Measurements from ENCODE around the gene KDM2B.

DNA sequence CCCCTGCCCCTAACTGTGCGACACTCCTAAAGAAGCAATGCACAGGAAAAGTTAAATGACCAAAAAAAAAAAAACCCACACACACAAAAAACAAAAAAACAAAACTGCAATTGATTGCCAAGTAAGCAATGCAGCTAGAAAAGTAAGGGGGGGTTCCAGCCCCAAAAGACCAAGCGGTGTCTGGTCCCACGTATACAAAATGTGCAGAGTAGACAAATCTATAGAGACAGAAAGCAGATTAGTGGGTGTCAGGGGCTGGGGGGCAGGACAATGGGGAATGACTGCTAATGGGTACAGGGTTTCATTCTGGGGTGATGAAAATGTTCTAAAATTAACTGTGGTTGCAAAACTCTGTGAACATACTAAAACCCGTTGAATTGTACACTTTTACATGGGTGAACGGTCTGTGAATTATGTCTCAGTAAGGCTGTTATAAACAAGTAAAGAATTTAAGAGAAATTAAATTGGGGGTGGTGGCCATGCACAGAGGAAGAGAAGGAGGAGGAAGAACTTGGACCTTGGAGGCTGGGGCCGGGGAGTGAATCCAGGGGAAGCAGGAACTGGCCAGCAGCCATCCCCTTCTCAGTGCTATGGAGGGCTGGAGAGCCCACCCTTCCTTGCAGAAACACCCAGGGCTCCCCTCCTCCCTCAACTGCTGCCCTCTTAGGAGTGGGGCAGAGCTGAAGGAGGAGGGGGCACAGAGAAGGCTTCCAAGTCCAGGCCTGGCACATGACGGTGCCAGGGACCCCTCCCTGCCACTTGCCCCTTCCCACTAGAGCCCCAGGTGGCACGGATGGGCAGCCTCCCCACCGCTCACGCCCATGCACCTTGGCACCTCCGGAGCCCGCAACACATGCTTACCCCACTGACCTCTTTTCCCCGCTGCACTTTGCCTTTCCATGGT lies 45.4 kb downstream of the KDM2B start:
- TF ChIP-seq, protein P1, sequence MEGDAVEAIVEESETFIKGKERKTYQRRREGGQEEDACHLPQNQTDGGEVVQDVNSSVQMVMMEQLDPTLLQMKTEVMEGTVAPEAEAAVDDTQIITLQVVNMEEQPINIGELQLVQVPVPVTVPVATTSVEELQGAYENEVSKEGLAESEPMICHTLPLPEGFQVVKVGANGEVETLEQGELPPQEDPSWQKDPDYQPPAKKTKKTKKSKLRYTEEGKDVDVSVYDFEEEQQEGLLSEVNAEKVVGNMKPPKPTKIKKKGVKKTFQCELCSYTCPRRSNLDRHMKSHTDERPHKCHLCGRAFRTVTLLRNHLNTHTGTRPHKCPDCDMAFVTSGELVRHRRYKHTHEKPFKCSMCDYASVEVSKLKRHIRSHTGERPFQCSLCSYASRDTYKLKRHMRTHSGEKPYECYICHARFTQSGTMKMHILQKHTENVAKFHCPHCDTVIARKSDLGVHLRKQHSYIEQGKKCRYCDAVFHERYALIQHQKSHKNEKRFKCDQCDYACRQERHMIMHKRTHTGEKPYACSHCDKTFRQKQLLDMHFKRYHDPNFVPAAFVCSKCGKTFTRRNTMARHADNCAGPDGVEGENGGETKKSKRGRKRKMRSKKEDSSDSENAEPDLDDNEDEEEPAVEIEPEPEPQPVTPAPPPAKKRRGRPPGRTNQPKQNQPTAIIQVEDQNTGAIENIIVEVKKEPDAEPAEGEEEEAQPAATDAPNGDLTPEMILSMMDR (conservative IDR thresholded peaks at IDR 0.05; ENCODE audit: low read depth, low read length): no peak
- TF ChIP-seq EZH2 (IDR thresholded peaks at IDR 0.05; ENCODE audit: borderline replicate concordance, low read depth, low read length, poor library complexity, severe bottlenecking): no peak
